Fibroblast of skin of abdomen (primary cell): Measurements from ENCODE around the gene BDH1.

ENCODE experiments used
- DNase-seq: peaks from one replicate; pipeline ENCODE4 v3.0.0-alpha.2; 2013

BDH1 gene

GRCh38 chr3:197504641-197505121 lies 51.1 kb downstream of the BDH1 start:
- no peak for DNase-seq

- no peak for DNase-seq
These were observed 51.5 kb downstream of the BDH1 start for GRCh38 chr3:197504229-197504628.

GRCh38 chr3:197503652-197504051 lies 52.1 kb downstream of the BDH1 start:
- DNase-seq, result no peak

GRCh38 chr3:197501879-197502620 lies 53.7 kb downstream of the BDH1 start:
- peak; percentile 51 for DNase-seq

- no peak for DNase-seq
These were observed 54.3 kb downstream of the BDH1 start for GRCh38 chr3:197501496-197501878.

- DNase-seq, result no peak
These were observed 55.0 kb downstream of the BDH1 start for GRCh38 chr3:197500812-197501211.

- DNase-seq, result peak; percentile 40
These were observed 56.3 kb downstream of the BDH1 start for GRCh38 chr3:197499427-197499826.

GRCh38 chr3:197498499-197499241 lies 57.1 kb downstream of the BDH1 start:
- DNase-seq, result no peak

GRCh38 chr3:197496746-197497125 lies 59.0 kb downstream of the BDH1 start:
- DNase-seq, result no peak

GRCh38 chr3:197495999-197496745 lies 59.6 kb downstream of the BDH1 start:
- DNase-seq, result no peak

- no peak for DNase-seq
These were observed 60.3 kb downstream of the BDH1 start for GRCh38 chr3:197495499-197495898.

GRCh38 chr3:197495059-197495455 lies 60.7 kb downstream of the BDH1 start:
- no peak for DNase-seq

- DNase-seq, result peak; percentile 43
These were observed 61.3 kb downstream of the BDH1 start for GRCh38 chr3:197494366-197495058.

GRCh38 chr3:197493049-197493448 lies 62.7 kb downstream of the BDH1 start:
- no peak for DNase-seq

- DNase-seq, result no peak
These were observed 63.7 kb downstream of the BDH1 start for GRCh38 chr3:197491923-197492664.

GRCh38 chr3:197491478-197491877 lies 64.3 kb downstream of the BDH1 start:
- no peak for DNase-seq

- DNase-seq, result peak; percentile 88
These were observed 65.4 kb downstream of the BDH1 start for GRCh38 chr3:197490098-197491058.

GRCh38 chr3:197487911-197488391 lies 67.8 kb downstream of the BDH1 start:
- DNase-seq, result peak; percentile 98

- no peak for DNase-seq
These were observed 68.9 kb downstream of the BDH1 start for GRCh38 chr3:197486861-197487260.

GRCh38 chr3:197485143-197485542 lies 70.6 kb downstream of the BDH1 start:
- no peak for DNase-seq
